Stimulated activated memory B cell treated with anti-CD40 and anti-IgM and Interleukin-4, amounts not matched to agents 10 μg/mL and 1 μg/mL and 100 μg/mL, for 72 hours (primary cell): Measurements from ENCODE around the gene ANKFY1.
"Not testable (repeated sequence)": the region's sequence is repeated elsewhere in the genome, so short reads cannot be mapped to it uniquely, and the experiment has no call there.

Source experiments
- ATAC-seq: fragments of 150-1000 bp; cut with Tn5 transposase; 2 replicates; pipeline ENCODE4 v1.10.0; 2021
- H3K27ac Mint-ChIP-seq: one replicate; pipeline ENCODE4 v1.8.0; 2022; ENCODE audit warnings: mild to moderate bottlenecking, mixed read lengths
- H3K27me3 Mint-ChIP-seq: one replicate; pipeline ENCODE4 v1.8.0; 2022; ENCODE audit warnings: mixed read lengths
- H3K36me3 Mint-ChIP-seq: one replicate; pipeline ENCODE4 v1.8.0; 2022; ENCODE audit warnings: mixed read lengths
- H3K4me1 Mint-ChIP-seq: one replicate; pipeline ENCODE4 v1.8.0; 2022; ENCODE audit warnings: mixed read lengths
- H3K4me3 Mint-ChIP-seq: one replicate; pipeline ENCODE4 v1.8.0; 2022; ENCODE audit warnings: mild to moderate bottlenecking, moderate library complexity, mixed read lengths
- H3K9me3 Mint-ChIP-seq: one replicate; pipeline ENCODE4 v1.8.0; 2022; ENCODE audit warnings: mixed read lengths

Gene ANKFY1

GRCh38 chr17:4148611-4149308 is 115.0 kb downstream of the ANKFY1 start:
- H3K27ac Mint-ChIP-seq: no peak overlapping the region
- H3K27me3 Mint-ChIP-seq: no peaks in the 10 kb centered on the region
- no peak for ATAC-seq
- no peaks in the 10 kb centered on the region for H3K9me3 Mint-ChIP-seq
- no peak overlapping the region for H3K4me3 Mint-ChIP-seq
- H3K36me3 Mint-ChIP-seq: peaks cover 16% of the 10 kb centered on the region
- peaks cover 8% of the 10 kb centered on the region for H3K4me1 Mint-ChIP-seq

GRCh38 chr17:4147751-4148310 is 115.9 kb downstream of the ANKFY1 start:
- Mint-ChIP-seq H3K4me1 (peaks cover 8% of the 10 kb centered on the region), H3K36me3 (peaks cover 8% of the 10 kb centered on the region), H3K4me3 (no peak overlapping the region), H3K9me3 (no peaks in the 10 kb centered on the region), H3K27ac (no peak overlapping the region), H3K27me3 (no peaks in the 10 kb centered on the region)
- ATAC-seq: no peak

GRCh38 chr17:4146641-4147040 is 117.1 kb downstream of the ANKFY1 start:
- Mint-ChIP-seq H3K9me3 (no peaks in the 10 kb centered on the region), H3K27ac (no peak overlapping the region), H3K4me1 (peaks cover 15% of the 10 kb centered on the region), H3K4me3 (no peak overlapping the region), H3K36me3 (peaks cover 8% of the 10 kb centered on the region), H3K27me3 (no peaks in the 10 kb centered on the region)
- ATAC-seq: no peak

GRCh38 chr17:4144422-4144747 is 119.4 kb downstream of the ANKFY1 start:
- Mint-ChIP-seq H3K27me3 (no peaks in the 10 kb centered on the region), H3K36me3 (peaks cover 5% of the 10 kb centered on the region), H3K9me3 (no peaks in the 10 kb centered on the region), H3K4me1 (peaks cover 37% of the 10 kb centered on the region), H3K4me3 (peak overlapping the region; percentile 98), H3K27ac (peak overlapping the region; percentile 97)
- no peak for ATAC-seq

- H3K4me1 Mint-ChIP-seq: peaks cover 39% of the 10 kb centered on the region
- H3K4me3 Mint-ChIP-seq: peak overlapping the region; percentile 98
- no peaks in the 10 kb centered on the region for H3K9me3 Mint-ChIP-seq
- peaks cover 5% of the 10 kb centered on the region for H3K36me3 Mint-ChIP-seq
- peak overlapping the region; percentile 97 for H3K27ac Mint-ChIP-seq
- ATAC-seq: peak; percentile 92
- no peaks in the 10 kb centered on the region for H3K27me3 Mint-ChIP-seq
Observed at GRCh38 chr17:4143563-4144421, 120.0 kb downstream of the ANKFY1 start.

GRCh38 chr17:4142107-4142900 is 121.5 kb downstream of the ANKFY1 start:
- Mint-ChIP-seq H3K9me3 (no peaks in the 10 kb centered on the region), H3K4me3 (peak overlapping the region; percentile 98), H3K4me1 (peaks cover 45% of the 10 kb centered on the region), H3K36me3 (peaks cover 5% of the 10 kb centered on the region), H3K27ac (peak overlapping the region; percentile 97), H3K27me3 (no peaks in the 10 kb centered on the region)
- peak; percentile 2 for ATAC-seq

GRCh38 chr17:4140125-4140524 is 123.7 kb downstream of the ANKFY1 start:
- no peaks in the 10 kb centered on the region for H3K27me3 Mint-ChIP-seq
- peak overlapping the region; percentile 97 for H3K27ac Mint-ChIP-seq
- peaks cover 5% of the 10 kb centered on the region for H3K36me3 Mint-ChIP-seq
- H3K9me3 Mint-ChIP-seq: no peaks in the 10 kb centered on the region
- no peak for ATAC-seq
- H3K4me1 Mint-ChIP-seq: peaks cover 59% of the 10 kb centered on the region
- no peak overlapping the region for H3K4me3 Mint-ChIP-seq

GRCh38 chr17:4138906-4139526 is 124.8 kb downstream of the ANKFY1 start:
- H3K9me3 Mint-ChIP-seq, H3K36me3 Mint-ChIP-seq, ATAC-seq, H3K27ac Mint-ChIP-seq, H3K4me3 Mint-ChIP-seq, H3K27me3 Mint-ChIP-seq: not testable (repeated sequence)
- peaks cover 62% of the 10 kb centered on the region for H3K4me1 Mint-ChIP-seq

GRCh38 chr17:4136373-4136772 is 127.4 kb downstream of the ANKFY1 start:
- Mint-ChIP-seq H3K27ac (no peak overlapping the region), H3K4me3 (no peak overlapping the region), H3K36me3 (peaks cover 10% of the 10 kb centered on the region), H3K4me1 (peaks cover 63% of the 10 kb centered on the region), H3K27me3 (no peaks in the 10 kb centered on the region), H3K9me3 (no peaks in the 10 kb centered on the region)
- ATAC-seq: no peak

GRCh38 chr17:4135489-4135888 is 128.3 kb downstream of the ANKFY1 start:
- peaks cover 17% of the 10 kb centered on the region for H3K36me3 Mint-ChIP-seq
- peaks cover 63% of the 10 kb centered on the region for H3K4me1 Mint-ChIP-seq
- no peaks in the 10 kb centered on the region for H3K27me3 Mint-ChIP-seq
- H3K4me3 Mint-ChIP-seq: no peak overlapping the region
- peak overlapping the region; percentile 33 for H3K27ac Mint-ChIP-seq
- ATAC-seq: no peak
- no peaks in the 10 kb centered on the region for H3K9me3 Mint-ChIP-seq

GRCh38 chr17:4134721-4135120 is 129.1 kb downstream of the ANKFY1 start:
- H3K9me3 Mint-ChIP-seq: no peaks in the 10 kb centered on the region
- H3K27ac Mint-ChIP-seq: peak overlapping the region; percentile 26
- no peak overlapping the region for H3K4me3 Mint-ChIP-seq
- no peaks in the 10 kb centered on the region for H3K27me3 Mint-ChIP-seq
- peaks cover 21% of the 10 kb centered on the region for H3K36me3 Mint-ChIP-seq
- H3K4me1 Mint-ChIP-seq: peaks cover 57% of the 10 kb centered on the region
- no peak for ATAC-seq

GRCh38 chr17:4130715-4131114 is 133.1 kb downstream of the ANKFY1 start:
- Mint-ChIP-seq H3K4me1 (peaks cover 60% of the 10 kb centered on the region), H3K4me3 (no peak overlapping the region), H3K27ac (no peak overlapping the region), H3K9me3 (no peaks in the 10 kb centered on the region), H3K36me3 (peaks cover 27% of the 10 kb centered on the region), H3K27me3 (no peaks in the 10 kb centered on the region)
- no peak for ATAC-seq

- Mint-ChIP-seq H3K4me3 (no peak overlapping the region), H3K27me3 (no peaks in the 10 kb centered on the region), H3K27ac (peak overlapping the region; percentile 11), H3K36me3 (peaks cover 50% of the 10 kb centered on the region), H3K9me3 (no peaks in the 10 kb centered on the region), H3K4me1 (peaks cover 49% of the 10 kb centered on the region)
- ATAC-seq: peak; percentile 57
Observed at GRCh38 chr17:4127555-4127954, 136.2 kb downstream of the ANKFY1 start.

GRCh38 chr17:4125552-4125951 is 138.2 kb downstream of the ANKFY1 start:
- Mint-ChIP-seq H3K36me3 (peaks cover 46% of the 10 kb centered on the region), H3K9me3 (no peaks in the 10 kb centered on the region), H3K4me1 (peaks cover 35% of the 10 kb centered on the region), H3K4me3 (no peak overlapping the region), H3K27ac (peak overlapping the region; percentile 11), H3K27me3 (no peaks in the 10 kb centered on the region)
- no peak for ATAC-seq

- Mint-ChIP-seq H3K4me3 (no peak overlapping the region), H3K4me1 (peaks cover 32% of the 10 kb centered on the region), H3K27me3 (no peaks in the 10 kb centered on the region), H3K36me3 (peaks cover 40% of the 10 kb centered on the region), H3K27ac (peak overlapping the region; percentile 11), H3K9me3 (no peaks in the 10 kb centered on the region)
- ATAC-seq: no peak
Observed at GRCh38 chr17:4124999-4125398, 138.8 kb downstream of the ANKFY1 start.
